Vagina (tissue), 2 donors: Measurements from ENCODE around the gene MTCP1.

Experiments
- POLR2A ChIP-seq, 2 donors: fragments of 450-650 bp; IDR thresholded peaks; one replicate each; pipeline ENCODE4 v1.6.1; 2017; ENCODE audit warnings: antibody characterized with exemption in 2 of 2, mild to moderate bottlenecking in 2 of 2, moderate library complexity in 2 of 2
- TF ChIP-seq, protein P1 (sequence below), 3 experiments: fragments of 450-650 bp in 2 of 3; fragments of 200-600 bp in 1 of 3; sonication (generic) in 1 of 3; IDR thresholded peaks; one replicate each; pipeline ENCODE4 v1.5.1; 2017 to 2019; ENCODE audit warnings: antibody characterized with exemption in 3 of 3, mild to moderate bottlenecking in 2 of 3, moderate library complexity in 2 of 3

DNA sequence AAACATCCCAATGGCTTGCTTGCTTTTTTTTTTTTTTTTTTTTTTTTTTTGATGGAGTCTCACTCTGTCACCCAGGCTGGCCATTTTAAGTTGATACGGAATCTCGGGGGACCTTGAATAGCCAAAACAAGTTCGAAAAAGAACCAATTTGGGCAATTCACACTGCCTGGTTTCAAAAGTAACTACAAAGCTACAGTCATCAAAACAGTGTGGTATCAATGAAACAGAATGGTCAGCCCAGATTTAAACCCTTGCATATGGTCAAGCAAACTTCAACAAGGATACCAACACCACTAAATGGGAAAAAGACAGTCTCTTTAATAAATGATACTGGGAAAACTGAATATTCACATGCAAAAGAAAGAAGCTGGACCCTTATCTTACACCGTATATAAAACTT lies 42.2 kb upstream of the MTCP1 start:
- no peak for TF ChIP-seq POLR2A (IDR thresholded peaks at IDR 0.05)
- TF ChIP-seq, protein P1, sequence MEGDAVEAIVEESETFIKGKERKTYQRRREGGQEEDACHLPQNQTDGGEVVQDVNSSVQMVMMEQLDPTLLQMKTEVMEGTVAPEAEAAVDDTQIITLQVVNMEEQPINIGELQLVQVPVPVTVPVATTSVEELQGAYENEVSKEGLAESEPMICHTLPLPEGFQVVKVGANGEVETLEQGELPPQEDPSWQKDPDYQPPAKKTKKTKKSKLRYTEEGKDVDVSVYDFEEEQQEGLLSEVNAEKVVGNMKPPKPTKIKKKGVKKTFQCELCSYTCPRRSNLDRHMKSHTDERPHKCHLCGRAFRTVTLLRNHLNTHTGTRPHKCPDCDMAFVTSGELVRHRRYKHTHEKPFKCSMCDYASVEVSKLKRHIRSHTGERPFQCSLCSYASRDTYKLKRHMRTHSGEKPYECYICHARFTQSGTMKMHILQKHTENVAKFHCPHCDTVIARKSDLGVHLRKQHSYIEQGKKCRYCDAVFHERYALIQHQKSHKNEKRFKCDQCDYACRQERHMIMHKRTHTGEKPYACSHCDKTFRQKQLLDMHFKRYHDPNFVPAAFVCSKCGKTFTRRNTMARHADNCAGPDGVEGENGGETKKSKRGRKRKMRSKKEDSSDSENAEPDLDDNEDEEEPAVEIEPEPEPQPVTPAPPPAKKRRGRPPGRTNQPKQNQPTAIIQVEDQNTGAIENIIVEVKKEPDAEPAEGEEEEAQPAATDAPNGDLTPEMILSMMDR (IDR thresholded peaks at IDR 0.05) = no peak
